ENCODE data around the gene OR2T33. TPM values are rescaled to one million over a fixed set of nuclear protein-coding genes. Genes with fewer than 3 reads are reported as not detected.

OR2T33 gene
- total RNA-seq, 4 donors from 2014 or later = not detected

- no peaks in the 10 kb centered on the region for H3K36me3 ChIP-seq
- TF ChIP-seq CTCF (IDR thresholded peaks at IDR 0.05) = no peak
- H3K4me1 ChIP-seq = no peaks in the 10 kb centered on the region
Measured at GRCh38 chr1:248229360-248229908, 48.3 kb downstream of the OR2T33 start.

GRCh38 chr1:248225537-248225936 lies 52.2 kb downstream of the OR2T33 start:
- Histone ChIP-seq H3K27me3 (no peaks in the 10 kb centered on the region), H3K27ac (no peak overlapping the region), H3K4me1 (no peaks in the 10 kb centered on the region), H3K4me3 (no peak overlapping the region), H3K36me3 (no peaks in the 10 kb centered on the region), H3K9me3 (no peaks in the 10 kb centered on the region)
- TF ChIP-seq POLR2A (IDR thresholded peaks at IDR 0.05) (no peak), CTCF (IDR thresholded peaks at IDR 0.05) (no peak)
- DNase-seq = no peak

More at GRCh38 chr1:248229360-248229908, 48.3 kb downstream of the OR2T33 start:
- H3K27me3 ChIP-seq = no peaks in the 10 kb centered on the region
- no peak overlapping the region for H3K27ac ChIP-seq
- H3K9me3 ChIP-seq = peaks cover 0 to 4% (median 0%) of the 10 kb centered on the region in 4 donors
- DNase-seq = no peak
- no peak overlapping the region for H3K4me3 ChIP-seq

Other genes with a start within 250 kb of the OR2T33 start
- under 1 TPM in 1 of 4 donors, not detected in 3; 0.13 TPM for gene OR2L2, start 247.9 kb downstream of the OR2T33 start, total RNA-seq
- gene OR2L3, start 231.1 kb downstream of the OR2T33 start, total RNA-seq = not detected
- not detected for gene OR2L13, start 182.8 kb downstream of the OR2T33 start, total RNA-seq
- not detected for gene OR2M5, start 132.8 kb downstream of the OR2T33 start, total RNA-seq
- not detected for gene OR2M2, start 103.2 kb downstream of the OR2T33 start, total RNA-seq
- not detected for gene OR2M3, start 80.7 kb downstream of the OR2T33 start, total RNA-seq
- not detected for gene OR2M4, start 46.6 kb downstream of the OR2T33 start, total RNA-seq
- not detected for gene OR2T12, start 25.4 kb upstream of the OR2T33 start, total RNA-seq
- not detected for gene OR2M7, start 46.6 kb upstream of the OR2T33 start, total RNA-seq
- gene OR14C36, start 70.8 kb upstream of the OR2T33 start, total RNA-seq = not detected
- not detected for gene OR2T4, start 83.7 kb upstream of the OR2T33 start, total RNA-seq
- not detected for gene OR2T6, start 97.8 kb upstream of the OR2T33 start, total RNA-seq
- gene OR2T1, start 125.1 kb upstream of the OR2T33 start, total RNA-seq = not detected
- not detected for gene OR2T2, start 167.7 kb upstream of the OR2T33 start, total RNA-seq
- gene OR2T3, start 195.4 kb upstream of the OR2T33 start, total RNA-seq = not detected
- not detected for gene OR2T5, start 210.6 kb upstream of the OR2T33 start, total RNA-seq
- gene OR2G6, start 230.1 kb upstream of the OR2T33 start, total RNA-seq = not detected